Liver (tissue), 9 donors: ENCODE measurements around the gene FXYD4. TPM values are rescaled to one million over a fixed set of nuclear protein-coding genes. Genes with fewer than 3 reads are reported as not detected.

Source experiments
- DNase-seq: peaks from one replicate; pipeline ENCODE4 v3.0.0-alpha.2; 2017; ENCODE audit warnings: low spot score
- H3K27ac ChIP-seq, 2 donors: one replicate each; pipeline ENCODE4 v1.7.0; 2013; ENCODE audit warnings: inconsistent platforms in 2 of 2, low read length in 2 of 2, control low read depth in 1 of 2, low read depth in 1 of 2, mild to moderate bottlenecking in 1 of 2
- H3K27me3 ChIP-seq, 4 donors: one replicate each; pipeline versions ENCODE4 v1.6.1 to v1.7.0; 2013; ENCODE audit warnings: low read length in 3 of 4, inconsistent platforms in 1 of 4, mild to moderate bottlenecking in 1 of 4, moderate library complexity in 1 of 4; ENCODE audit not compliant: control insufficient read depth in 4 of 4, insufficient read depth in 4 of 4
- H3K36me3 ChIP-seq, 4 donors: one replicate each; pipeline versions ENCODE4 v1.6.1 to v1.7.0; 2013; ENCODE audit warnings: low read length in 3 of 4, mild to moderate bottlenecking in 3 of 4, low read depth in 1 of 4, moderate library complexity in 1 of 4; ENCODE audit not compliant: control insufficient read depth in 4 of 4, insufficient read depth in 3 of 4
- H3K4me1 ChIP-seq, 4 donors: one replicate each; pipeline versions ENCODE4 v1.6.1 to v1.7.0; 2013; ENCODE audit warnings: low read length in 3 of 4, mild to moderate bottlenecking in 3 of 4, moderate library complexity in 1 of 4; ENCODE audit not compliant: control insufficient read depth in 4 of 4, insufficient read depth in 4 of 4
- H3K4me3 ChIP-seq, 3 donors: one replicate each; pipeline versions ENCODE4 v1.6.1 to v1.7.0; 2013; ENCODE audit warnings: low read length in 3 of 3, control low read depth in 1 of 3, low read depth in 1 of 3, mild to moderate bottlenecking in 1 of 3
- H3K9ac ChIP-seq, 2 donors: one replicate each; pipeline ENCODE4 v1.7.0; 2013; ENCODE audit warnings: low read length in 2 of 2, mild to moderate bottlenecking in 2 of 2, moderate library complexity in 2 of 2, control low read depth in 1 of 2, low read depth in 1 of 2
- H3K9me3 ChIP-seq, 4 donors: one replicate each; pipeline versions ENCODE4 v1.6.1 to v1.7.0; 2013; ENCODE audit warnings: low read length in 3 of 4; ENCODE audit not compliant: control insufficient read depth in 4 of 4
- CTCF ChIP-seq: fragments of 150-350 bp; IDR thresholded peaks from 2 replicates; pipeline ENCODE4 v1.5.1; 2017; ENCODE audit warnings: improper control_type of control experiment, low read depth, low read length; ENCODE audit not compliant: missing input control
- EGR1 ChIP-seq, 2 donors: IDR thresholded peaks; 2 replicates each; pipeline ENCODE4 v1.6.1; 2016 to 2018; ENCODE audit warnings: antibody characterized with exemption in 2 of 2, low read depth in 2 of 2
- FOXA1 ChIP-seq: IDR thresholded peaks from 2 replicates; pipeline ENCODE4 v1.6.1; 2016; ENCODE audit warnings: antibody characterized with exemption
- FOXA2 ChIP-seq: IDR thresholded peaks from 2 replicates; pipeline ENCODE4 v1.6.1; 2016; ENCODE audit warnings: antibody characterized with exemption
- GABPA ChIP-seq, 2 donors: IDR thresholded peaks in 1 of 2; conservative IDR thresholded peaks in 1 of 2; 2 replicates each; pipeline ENCODE4 v1.6.1; 2016; ENCODE audit warnings: antibody characterized with exemption in 2 of 2, mild to moderate bottlenecking in 1 of 2, moderate library complexity in 1 of 2
- HNF4G ChIP-seq: IDR thresholded peaks from 2 replicates; pipeline ENCODE4 v1.6.1; 2016; ENCODE audit warnings: antibody characterized with exemption
- JUND ChIP-seq, 2 donors: IDR thresholded peaks; 2 replicates each; pipeline ENCODE4 v1.6.1; 2016; ENCODE audit warnings: antibody characterized with exemption in 2 of 2
- MAX ChIP-seq: IDR thresholded peaks from 2 replicates; pipeline ENCODE4 v1.6.1; 2016; ENCODE audit warnings: antibody characterized with exemption
- NR2F2 ChIP-seq: IDR thresholded peaks from 2 replicates; pipeline ENCODE4 v1.6.1; 2016; ENCODE audit warnings: antibody characterized with exemption
- RAD21 ChIP-seq, 2 donors: IDR thresholded peaks; 2 replicates each; pipeline ENCODE4 v1.6.1; 2016; ENCODE audit warnings: antibody characterized with exemption in 2 of 2, mild to moderate bottlenecking in 2 of 2
- RXRA ChIP-seq, 2 donors: IDR thresholded peaks; 2 replicates each; pipeline ENCODE4 v1.6.1; 2017 to 2018; ENCODE audit warnings: antibody characterized with exemption in 2 of 2, mild to moderate bottlenecking in 1 of 2
- SP1 ChIP-seq: IDR thresholded peaks from 2 replicates; pipeline ENCODE4 v1.6.1; 2018; ENCODE audit warnings: antibody characterized with exemption, mild to moderate bottlenecking
- TAF1 ChIP-seq: conservative IDR thresholded peaks from 2 replicates; pipeline ENCODE4 v1.6.1; 2016; ENCODE audit warnings: antibody characterized with exemption, mild to moderate bottlenecking
- YY1 ChIP-seq: IDR thresholded peaks from 2 replicates; pipeline ENCODE4 v1.6.1; 2016; ENCODE audit warnings: antibody characterized with exemption, mild to moderate bottlenecking
- WGBS: extraction: QIAGEN DNeasy Blood & Tissue Kit; methylation state at CpG from one replicate; pipeline ENCODE4 v1.1.7; 2013; 5-methylcytosine and 5-hydroxymethylcytosine counted together
- polyA plus RNA-seq, 2 donors: library from polyadenylated mRNA; stranded (reverse) in 1 of 2; unstranded in 1 of 2; fragments of 200-250 nt in 1 of 2; fragments of >200 nt in 1 of 2; fragmentation: Nextera tagmentation in 1 of 2; extraction: Ambion mirVana in 1 of 2; gene quantifications; one replicate each; pipeline versions ENCODE4 v1.2.1 to v1.2.3, GENCODE V29; 2013 to 2015
- total RNA-seq, 2 donors: library from RNA; depleted of rRNA; stranded (reverse); fragments of >200 nt; gene quantifications; one replicate each; pipeline ENCODE4 v1.2.3, GENCODE V29; 2014
- TF ChIP-seq, protein P1 (sequence below): IDR thresholded peaks from 2 replicates; pipeline ENCODE4 v1.6.1; 2016; ENCODE audit warnings: antibody characterized with exemption
- TF ChIP-seq, protein P2 (sequence below): IDR thresholded peaks from 2 replicates; pipeline ENCODE4 v1.6.1; 2016; ENCODE audit warnings: antibody characterized with exemption, mild to moderate bottlenecking
- TF ChIP-seq, protein P3 (sequence below): IDR thresholded peaks from 2 replicates; pipeline ENCODE4 v1.6.1; 2016; ENCODE audit warnings: antibody characterized with exemption
- donor health status: healthy.
- donor health status: healthy.
- donor health status: healthy.
- donor health status: healthy.
- donor health status: healthy.

The FXYD4 gene
- total and polyA plus RNA-seq, 4 donors: not detected

- TF ChIP-seq RXRA (IDR thresholded peaks at IDR 0.05) (no peak), RAD21 (IDR thresholded peaks at IDR 0.05) (no peak), MAX (no peak), YY1 (no peak), FOXA1 (no peak), EGR1 (IDR thresholded peaks at IDR 0.05; ENCODE audit: low read depth in 2 of 2) (no peak), HNF4G (no peak), JUND (IDR thresholded peaks at IDR 0.05) (no peak), SP1 (no peak), FOXA2 (no peak), TAF1 (no peak), NR2F2 (no peak), CTCF (no peak), GABPA (IDR thresholded peaks at IDR 0.05 in 1 of 2, conservative IDR thresholded peaks at IDR 0.05 in 1 of 2) (no peak)
- TF ChIP-seq, protein P1, sequence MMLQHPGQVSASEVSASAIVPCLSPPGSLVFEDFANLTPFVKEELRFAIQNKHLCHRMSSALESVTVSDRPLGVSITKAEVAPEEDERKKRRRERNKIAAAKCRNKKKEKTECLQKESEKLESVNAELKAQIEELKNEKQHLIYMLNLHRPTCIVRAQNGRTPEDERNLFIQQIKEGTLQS: no peak
- TF ChIP-seq, protein P2, sequence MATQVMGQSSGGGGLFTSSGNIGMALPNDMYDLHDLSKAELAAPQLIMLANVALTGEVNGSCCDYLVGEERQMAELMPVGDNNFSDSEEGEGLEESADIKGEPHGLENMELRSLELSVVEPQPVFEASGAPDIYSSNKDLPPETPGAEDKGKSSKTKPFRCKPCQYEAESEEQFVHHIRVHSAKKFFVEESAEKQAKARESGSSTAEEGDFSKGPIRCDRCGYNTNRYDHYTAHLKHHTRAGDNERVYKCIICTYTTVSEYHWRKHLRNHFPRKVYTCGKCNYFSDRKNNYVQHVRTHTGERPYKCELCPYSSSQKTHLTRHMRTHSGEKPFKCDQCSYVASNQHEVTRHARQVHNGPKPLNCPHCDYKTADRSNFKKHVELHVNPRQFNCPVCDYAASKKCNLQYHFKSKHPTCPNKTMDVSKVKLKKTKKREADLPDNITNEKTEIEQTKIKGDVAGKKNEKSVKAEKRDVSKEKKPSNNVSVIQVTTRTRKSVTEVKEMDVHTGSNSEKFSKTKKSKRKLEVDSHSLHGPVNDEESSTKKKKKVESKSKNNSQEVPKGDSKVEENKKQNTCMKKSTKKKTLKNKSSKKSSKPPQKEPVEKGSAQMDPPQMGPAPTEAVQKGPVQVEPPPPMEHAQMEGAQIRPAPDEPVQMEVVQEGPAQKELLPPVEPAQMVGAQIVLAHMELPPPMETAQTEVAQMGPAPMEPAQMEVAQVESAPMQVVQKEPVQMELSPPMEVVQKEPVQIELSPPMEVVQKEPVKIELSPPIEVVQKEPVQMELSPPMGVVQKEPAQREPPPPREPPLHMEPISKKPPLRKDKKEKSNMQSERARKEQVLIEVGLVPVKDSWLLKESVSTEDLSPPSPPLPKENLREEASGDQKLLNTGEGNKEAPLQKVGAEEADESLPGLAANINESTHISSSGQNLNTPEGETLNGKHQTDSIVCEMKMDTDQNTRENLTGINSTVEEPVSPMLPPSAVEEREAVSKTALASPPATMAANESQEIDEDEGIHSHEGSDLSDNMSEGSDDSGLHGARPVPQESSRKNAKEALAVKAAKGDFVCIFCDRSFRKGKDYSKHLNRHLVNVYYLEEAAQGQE: no peak
- TF ChIP-seq, protein P3, sequence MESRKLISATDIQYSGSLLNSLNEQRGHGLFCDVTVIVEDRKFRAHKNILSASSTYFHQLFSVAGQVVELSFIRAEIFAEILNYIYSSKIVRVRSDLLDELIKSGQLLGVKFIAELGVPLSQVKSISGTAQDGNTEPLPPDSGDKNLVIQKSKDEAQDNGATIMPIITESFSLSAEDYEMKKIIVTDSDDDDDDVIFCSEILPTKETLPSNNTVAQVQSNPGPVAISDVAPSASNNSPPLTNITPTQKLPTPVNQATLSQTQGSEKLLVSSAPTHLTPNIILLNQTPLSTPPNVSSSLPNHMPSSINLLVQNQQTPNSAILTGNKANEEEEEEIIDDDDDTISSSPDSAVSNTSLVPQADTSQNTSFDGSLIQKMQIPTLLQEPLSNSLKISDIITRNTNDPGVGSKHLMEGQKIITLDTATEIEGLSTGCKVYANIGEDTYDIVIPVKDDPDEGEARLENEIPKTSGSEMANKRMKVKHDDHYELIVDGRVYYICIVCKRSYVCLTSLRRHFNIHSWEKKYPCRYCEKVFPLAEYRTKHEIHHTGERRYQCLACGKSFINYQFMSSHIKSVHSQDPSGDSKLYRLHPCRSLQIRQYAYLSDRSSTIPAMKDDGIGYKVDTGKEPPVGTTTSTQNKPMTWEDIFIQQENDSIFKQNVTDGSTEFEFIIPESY: no peak
- H3K9me3 ChIP-seq: no peaks in the 10 kb centered on the region
- no peak overlapping the region for H3K9ac ChIP-seq
- no peak for DNase-seq
- no peaks in the 10 kb centered on the region for H3K27me3 ChIP-seq
- H3K4me3 ChIP-seq: no peak overlapping the region
- no peak overlapping the region for H3K27ac ChIP-seq
- peaks cover 0 to 1% (median 0%) of the 10 kb centered on the region in 4 donors for H3K4me1 ChIP-seq
- no peaks in the 10 kb centered on the region for H3K36me3 ChIP-seq
- 92% methylated on average over 4 of the region's 4 CpGs for WGBS
Observed at GRCh38 chr10:43347997-43348396, 23.4 kb upstream of the FXYD4 start.
